WTC11 (cell line): ENCODE results near the gene STAT3. TPM values are rescaled to one million over a fixed set of nuclear protein-coding genes. Genes with fewer than 3 reads are reported as not detected.

Source experiments
- CREB1 ChIP-seq: sonication (generic); formaldehyde crosslinking; IDR thresholded peaks from 2 replicates; pipeline ENCODE4 v1.8.0; 2023; ENCODE audit warnings: mild to moderate bottlenecking, missing genetic modification reagents
- CREM ChIP-seq: sonication (generic); formaldehyde crosslinking; IDR thresholded peaks from 2 replicates; pipeline ENCODE4 v1.8.1; 2022; ENCODE audit warnings: mild to moderate bottlenecking, missing genetic modification reagents, moderate library complexity
- ELF4 ChIP-seq: sonication (generic); formaldehyde crosslinking; IDR thresholded peaks from 2 replicates; pipeline ENCODE4 v1.8.1; 2022; ENCODE audit warnings: low read depth, mild to moderate bottlenecking, moderate library complexity, missing genetic modification reagents
- EMX1 ChIP-seq: fragments of 250-450 bp; sonication (Bioruptor Pico); IDR thresholded peaks from 2 replicates; pipeline ENCODE4 v1.8.0; 2021; ENCODE audit warnings: mild to moderate bottlenecking
- FOXJ3 ChIP-seq: sonication (generic); formaldehyde crosslinking; IDR thresholded peaks from 2 replicates; pipeline ENCODE4 v1.9.0; 2021; ENCODE audit warnings: missing genetic modification reagents, mild to moderate bottlenecking, borderline replicate concordance
- FOXK1 ChIP-seq: sonication (generic); formaldehyde crosslinking; IDR thresholded peaks from 2 replicates; pipeline ENCODE4 v1.8.0; 2022; ENCODE audit warnings: mild to moderate bottlenecking, moderate library complexity, missing genetic modification reagents
- GRHL2 ChIP-seq: fragments of 250-450 bp; sonication (Bioruptor Pico); IDR thresholded peaks from 2 replicates; pipeline ENCODE4 v1.8.0; 2022; ENCODE audit warnings: mild to moderate bottlenecking, moderate library complexity; ENCODE audit not compliant: insufficient replicate concordance, severe bottlenecking
- MXD4 ChIP-seq: fragments of 250-450 bp; sonication (Bioruptor Pico); IDR thresholded peaks from 2 replicates; pipeline ENCODE4 v1.8.0; 2021; ENCODE audit warnings: mild to moderate bottlenecking, moderate library complexity, borderline replicate concordance
- NFE2L1 ChIP-seq: sonication (generic); formaldehyde crosslinking; IDR thresholded peaks from 2 replicates; pipeline ENCODE4 v1.8.1; 2023; ENCODE audit warnings: missing genetic modification reagents
- NFYB ChIP-seq: sonication (generic); formaldehyde crosslinking; conservative IDR thresholded peaks from 2 replicates; pipeline ENCODE4 v1.8.0; 2022; ENCODE audit warnings: low read depth, missing genetic modification reagents
- NR2C2 ChIP-seq: sonication (generic); formaldehyde crosslinking; IDR thresholded peaks from 2 replicates; pipeline ENCODE4 v1.8.0; 2022; ENCODE audit warnings: mild to moderate bottlenecking, missing genetic modification reagents
- OVOL2 ChIP-seq: fragments of 250-450 bp; sonication (Bioruptor Pico); IDR thresholded peaks from 2 replicates; pipeline ENCODE4 v1.9.0; 2021; ENCODE audit warnings: mild to moderate bottlenecking, borderline replicate concordance
- TEAD4 ChIP-seq: sonication (generic); formaldehyde crosslinking; IDR thresholded peaks from 2 replicates; pipeline ENCODE4 v1.8.0; 2022; ENCODE audit warnings: mild to moderate bottlenecking, missing genetic modification reagents
- ZBTB21 ChIP-seq: sonication (generic); formaldehyde crosslinking; IDR thresholded peaks from 2 replicates; pipeline ENCODE4 v1.8.1; 2023; ENCODE audit warnings: mild to moderate bottlenecking, missing genetic modification reagents, borderline replicate concordance
- ZNF121 ChIP-seq: sonication (generic); formaldehyde crosslinking; IDR thresholded peaks from 2 replicates; pipeline ENCODE4 v1.8.0; 2023; ENCODE audit warnings: missing genetic modification reagents
- ZNF138 ChIP-seq: sonication (generic); formaldehyde crosslinking; conservative IDR thresholded peaks from 2 replicates; pipeline ENCODE4 v1.8.1; 2022; ENCODE audit warnings: mild to moderate bottlenecking, moderate library complexity, missing genetic modification reagents
- ZNF219 ChIP-seq: sonication (generic); formaldehyde crosslinking; IDR thresholded peaks from 2 replicates; pipeline ENCODE4 v1.8.0; 2023; ENCODE audit warnings: missing genetic modification reagents, mild to moderate bottlenecking, borderline replicate concordance
- total RNA-seq: library from RNA; stranded (reverse); gene quantifications from 3 replicates; pipeline ENCODE4 v1.2.3, GENCODE V29; 2021
- TF ChIP-seq, protein P1 (sequence below): sonication (generic); formaldehyde crosslinking; IDR thresholded peaks from 2 replicates; pipeline ENCODE4 v1.8.1; 2022; ENCODE audit warnings: mild to moderate bottlenecking, missing genetic modification reagents, moderate library complexity, borderline replicate concordance
- TF ChIP-seq, protein P2 (sequence below): sonication (generic); formaldehyde crosslinking; IDR thresholded peaks from 2 replicates; pipeline ENCODE4 v1.8.0; 2022; ENCODE audit warnings: missing genetic modification reagents
- TF ChIP-seq, protein P3 (sequence below): sonication (generic); formaldehyde crosslinking; IDR thresholded peaks from 2 replicates; pipeline ENCODE4 v1.8.1; 2023; ENCODE audit warnings: mild to moderate bottlenecking, missing genetic modification reagents, moderate library complexity
- TF ChIP-seq, protein P4 (sequence below): sonication (generic); formaldehyde crosslinking; IDR thresholded peaks from 2 replicates; pipeline ENCODE4 v1.8.1; 2023; ENCODE audit warnings: mild to moderate bottlenecking, moderate library complexity, missing genetic modification reagents
- TF ChIP-seq, protein P5 (sequence below): fragments of 250-450 bp; sonication (Bioruptor Pico); conservative IDR thresholded peaks from 2 replicates; pipeline ENCODE4 v1.9.0; 2021; ENCODE audit warnings: mild to moderate bottlenecking
- TF ChIP-seq, protein P6 (sequence below): sonication (generic); formaldehyde crosslinking; IDR thresholded peaks from 2 replicates; pipeline ENCODE4 v1.8.0; 2022; ENCODE audit warnings: mild to moderate bottlenecking, missing genetic modification reagents
- TF ChIP-seq, protein P7 (sequence below): sonication (generic); formaldehyde crosslinking; IDR thresholded peaks from 2 replicates; pipeline ENCODE4 v1.8.1; 2023; ENCODE audit warnings: mild to moderate bottlenecking, missing genetic modification reagents, borderline replicate concordance

Gene STAT3
- total RNA-seq, 1 experiment from 2014 or later = 98.0 TPM

DNA sequence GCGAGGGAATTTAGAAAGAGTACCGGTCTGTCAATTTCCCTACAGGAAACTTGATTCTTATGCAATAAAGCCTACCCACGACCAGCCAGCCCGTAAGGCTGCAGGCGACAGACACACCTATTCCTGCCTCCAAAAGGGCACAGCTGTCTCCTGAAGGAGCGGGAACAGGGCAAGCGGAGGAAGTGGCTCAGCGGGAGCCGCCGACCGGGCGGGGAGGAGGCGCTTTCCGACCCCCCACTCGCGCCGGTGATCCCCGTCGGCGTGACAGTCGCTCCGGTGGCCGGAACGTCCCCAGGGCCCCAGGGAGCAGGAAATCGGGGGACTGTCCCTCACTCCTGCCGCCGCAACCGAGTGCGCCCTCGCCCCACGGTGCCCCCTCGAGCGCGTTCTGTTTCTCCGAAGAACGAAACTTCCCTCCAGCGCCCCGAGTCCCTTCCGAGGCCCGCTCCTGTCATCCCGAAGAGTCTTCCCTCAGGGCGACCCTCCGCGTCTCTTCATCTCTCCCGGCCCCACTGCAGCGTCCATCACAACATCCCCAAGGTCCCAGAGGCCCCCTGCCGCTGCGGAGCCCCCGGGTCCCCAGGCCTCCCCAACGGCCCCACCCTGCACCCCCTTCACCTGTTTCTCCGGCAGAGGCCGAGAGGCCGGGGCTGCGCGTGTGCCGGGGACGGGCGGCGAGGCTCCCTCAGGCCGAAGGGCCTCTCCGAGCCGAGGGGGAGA is 421 bp downstream of the STAT3 start (continued):
- TF ChIP-seq FOXK1 (CRISPR knock-in tag) = no peak
- no peak for TF ChIP-seq OVOL2 (CRISPR knock-in tag)
- no peak for TF ChIP-seq FOXJ3
- no peak for TF ChIP-seq ELF4
- TF ChIP-seq, protein P1, sequence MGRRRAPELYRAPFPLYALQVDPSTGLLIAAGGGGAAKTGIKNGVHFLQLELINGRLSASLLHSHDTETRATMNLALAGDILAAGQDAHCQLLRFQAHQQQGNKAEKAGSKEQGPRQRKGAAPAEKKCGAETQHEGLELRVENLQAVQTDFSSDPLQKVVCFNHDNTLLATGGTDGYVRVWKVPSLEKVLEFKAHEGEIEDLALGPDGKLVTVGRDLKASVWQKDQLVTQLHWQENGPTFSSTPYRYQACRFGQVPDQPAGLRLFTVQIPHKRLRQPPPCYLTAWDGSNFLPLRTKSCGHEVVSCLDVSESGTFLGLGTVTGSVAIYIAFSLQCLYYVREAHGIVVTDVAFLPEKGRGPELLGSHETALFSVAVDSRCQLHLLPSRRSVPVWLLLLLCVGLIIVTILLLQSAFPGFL (CRISPR knock-in tag) = no peak
- no peak for TF ChIP-seq MXD4 (CRISPR knock-in tag)
- TF ChIP-seq ZBTB21 (CRISPR knock-in tag) = no peak
- TF ChIP-seq, protein P2, sequence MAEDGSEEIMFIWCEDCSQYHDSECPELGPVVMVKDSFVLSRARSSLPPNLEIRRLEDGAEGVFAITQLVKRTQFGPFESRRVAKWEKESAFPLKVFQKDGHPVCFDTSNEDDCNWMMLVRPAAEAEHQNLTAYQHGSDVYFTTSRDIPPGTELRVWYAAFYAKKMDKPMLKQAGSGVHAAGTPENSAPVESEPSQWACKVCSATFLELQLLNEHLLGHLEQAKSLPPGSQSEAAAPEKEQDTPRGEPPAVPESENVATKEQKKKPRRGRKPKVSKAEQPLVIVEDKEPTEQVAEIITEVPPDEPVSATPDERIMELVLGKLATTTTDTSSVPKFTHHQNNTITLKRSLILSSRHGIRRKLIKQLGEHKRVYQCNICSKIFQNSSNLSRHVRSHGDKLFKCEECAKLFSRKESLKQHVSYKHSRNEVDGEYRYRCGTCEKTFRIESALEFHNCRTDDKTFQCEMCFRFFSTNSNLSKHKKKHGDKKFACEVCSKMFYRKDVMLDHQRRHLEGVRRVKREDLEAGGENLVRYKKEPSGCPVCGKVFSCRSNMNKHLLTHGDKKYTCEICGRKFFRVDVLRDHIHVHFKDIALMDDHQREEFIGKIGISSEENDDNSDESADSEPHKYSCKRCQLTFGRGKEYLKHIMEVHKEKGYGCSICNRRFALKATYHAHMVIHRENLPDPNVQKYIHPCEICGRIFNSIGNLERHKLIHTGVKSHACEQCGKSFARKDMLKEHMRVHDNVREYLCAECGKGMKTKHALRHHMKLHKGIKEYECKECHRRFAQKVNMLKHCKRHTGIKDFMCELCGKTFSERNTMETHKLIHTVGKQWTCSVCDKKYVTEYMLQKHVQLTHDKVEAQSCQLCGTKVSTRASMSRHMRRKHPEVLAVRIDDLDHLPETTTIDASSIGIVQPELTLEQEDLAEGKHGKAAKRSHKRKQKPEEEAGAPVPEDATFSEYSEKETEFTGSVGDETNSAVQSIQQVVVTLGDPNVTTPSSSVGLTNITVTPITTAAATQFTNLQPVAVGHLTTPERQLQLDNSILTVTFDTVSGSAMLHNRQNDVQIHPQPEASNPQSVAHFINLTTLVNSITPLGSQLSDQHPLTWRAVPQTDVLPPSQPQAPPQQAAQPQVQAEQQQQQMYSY (CRISPR knock-in tag) = no peak
- TF ChIP-seq, protein P3, sequence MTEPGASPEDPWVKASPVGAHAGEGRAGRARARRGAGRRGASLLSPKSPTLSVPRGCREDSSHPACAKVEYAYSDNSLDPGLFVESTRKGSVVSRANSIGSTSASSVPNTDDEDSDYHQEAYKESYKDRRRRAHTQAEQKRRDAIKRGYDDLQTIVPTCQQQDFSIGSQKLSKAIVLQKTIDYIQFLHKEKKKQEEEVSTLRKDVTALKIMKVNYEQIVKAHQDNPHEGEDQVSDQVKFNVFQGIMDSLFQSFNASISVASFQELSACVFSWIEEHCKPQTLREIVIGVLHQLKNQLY (CRISPR knock-in tag) = no peak
- no peak for TF ChIP-seq ZNF121 (CRISPR knock-in tag)
- TF ChIP-seq, protein P4, sequence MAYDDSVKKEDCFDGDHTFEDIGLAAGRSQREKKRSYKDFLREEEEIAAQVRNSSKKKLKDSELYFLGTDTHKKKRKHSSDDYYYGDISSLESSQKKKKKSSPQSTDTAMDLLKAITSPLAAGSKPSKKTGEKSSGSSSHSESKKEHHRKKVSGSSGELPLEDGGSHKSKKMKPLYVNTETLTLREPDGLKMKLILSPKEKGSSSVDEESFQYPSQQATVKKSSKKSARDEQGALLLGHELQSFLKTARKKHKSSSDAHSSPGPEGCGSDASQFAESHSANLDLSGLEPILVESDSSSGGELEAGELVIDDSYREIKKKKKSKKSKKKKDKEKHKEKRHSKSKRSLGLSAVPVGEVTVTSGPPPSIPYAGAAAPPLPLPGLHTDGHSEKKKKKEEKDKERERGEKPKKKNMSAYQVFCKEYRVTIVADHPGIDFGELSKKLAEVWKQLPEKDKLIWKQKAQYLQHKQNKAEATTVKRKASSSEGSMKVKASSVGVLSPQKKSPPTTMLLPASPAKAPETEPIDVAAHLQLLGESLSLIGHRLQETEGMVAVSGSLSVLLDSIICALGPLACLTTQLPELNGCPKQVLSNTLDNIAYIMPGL (CRISPR knock-in tag) = peak; percentile 82
- TF ChIP-seq, protein P5, sequence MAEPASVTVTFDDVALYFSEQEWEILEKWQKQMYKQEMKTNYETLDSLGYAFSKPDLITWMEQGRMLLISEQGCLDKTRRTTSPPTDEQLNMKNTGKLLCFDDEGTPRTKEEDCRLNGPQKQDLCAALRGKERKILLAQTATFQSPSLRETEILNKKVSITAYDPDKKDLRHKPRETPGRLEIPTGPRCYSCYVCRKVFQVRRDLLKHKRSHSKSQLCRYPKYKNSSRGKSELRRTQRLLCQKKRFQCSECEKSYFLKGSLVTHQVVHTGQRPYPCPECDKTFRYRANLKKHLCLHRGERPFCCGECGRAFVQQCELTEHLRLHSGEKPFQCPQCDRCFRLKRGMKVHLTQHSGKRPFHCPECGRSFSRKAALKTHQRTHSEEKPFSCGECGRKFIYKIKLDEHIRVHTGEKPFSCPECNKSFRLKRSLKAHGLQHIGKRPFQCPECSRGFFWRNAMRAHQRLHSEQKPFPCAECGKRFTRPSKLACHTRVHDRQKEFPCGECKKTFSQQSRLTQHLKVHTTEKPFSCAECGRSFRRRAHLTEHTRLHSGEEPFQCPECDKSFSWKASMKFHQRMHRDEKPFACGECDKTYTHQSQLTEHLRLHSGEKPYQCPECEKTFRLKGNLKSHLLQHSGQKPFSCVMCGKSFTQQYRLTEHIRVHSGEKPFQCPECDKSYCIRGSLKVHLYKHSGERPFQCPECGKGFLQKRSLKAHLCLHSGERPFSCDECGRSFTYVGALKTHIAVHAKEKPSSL (CRISPR knock-in tag) = no peak
- no peak for TF ChIP-seq EMX1 (CRISPR knock-in tag)
- TF ChIP-seq, protein P6, sequence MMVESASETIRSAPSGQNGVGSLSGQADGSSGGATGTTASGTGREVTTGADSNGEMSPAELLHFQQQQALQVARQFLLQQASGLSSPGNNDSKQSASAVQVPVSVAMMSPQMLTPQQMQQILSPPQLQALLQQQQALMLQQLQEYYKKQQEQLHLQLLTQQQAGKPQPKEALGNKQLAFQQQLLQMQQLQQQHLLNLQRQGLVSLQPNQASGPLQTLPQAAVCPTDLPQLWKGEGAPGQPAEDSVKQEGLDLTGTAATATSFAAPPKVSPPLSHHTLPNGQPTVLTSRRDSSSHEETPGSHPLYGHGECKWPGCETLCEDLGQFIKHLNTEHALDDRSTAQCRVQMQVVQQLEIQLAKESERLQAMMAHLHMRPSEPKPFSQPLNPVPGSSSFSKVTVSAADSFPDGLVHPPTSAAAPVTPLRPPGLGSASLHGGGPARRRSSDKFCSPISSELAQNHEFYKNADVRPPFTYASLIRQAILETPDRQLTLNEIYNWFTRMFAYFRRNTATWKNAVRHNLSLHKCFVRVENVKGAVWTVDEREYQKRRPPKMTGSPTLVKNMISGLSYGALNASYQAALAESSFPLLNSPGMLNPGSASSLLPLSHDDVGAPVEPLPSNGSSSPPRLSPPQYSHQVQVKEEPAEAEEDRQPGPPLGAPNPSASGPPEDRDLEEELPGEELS (CRISPR knock-in tag) = 0 out of 2 replicates have a peak, but pooled peaks have one; percentile 44
- TF ChIP-seq ZNF219 (CRISPR knock-in tag) = peak; percentile 27; the same call in 1 of the 2 replicates
- TF ChIP-seq TEAD4 (CRISPR knock-in tag) = no peak
- TF ChIP-seq GRHL2 (CRISPR knock-in tag) = no peak
- TF ChIP-seq, protein P7, sequence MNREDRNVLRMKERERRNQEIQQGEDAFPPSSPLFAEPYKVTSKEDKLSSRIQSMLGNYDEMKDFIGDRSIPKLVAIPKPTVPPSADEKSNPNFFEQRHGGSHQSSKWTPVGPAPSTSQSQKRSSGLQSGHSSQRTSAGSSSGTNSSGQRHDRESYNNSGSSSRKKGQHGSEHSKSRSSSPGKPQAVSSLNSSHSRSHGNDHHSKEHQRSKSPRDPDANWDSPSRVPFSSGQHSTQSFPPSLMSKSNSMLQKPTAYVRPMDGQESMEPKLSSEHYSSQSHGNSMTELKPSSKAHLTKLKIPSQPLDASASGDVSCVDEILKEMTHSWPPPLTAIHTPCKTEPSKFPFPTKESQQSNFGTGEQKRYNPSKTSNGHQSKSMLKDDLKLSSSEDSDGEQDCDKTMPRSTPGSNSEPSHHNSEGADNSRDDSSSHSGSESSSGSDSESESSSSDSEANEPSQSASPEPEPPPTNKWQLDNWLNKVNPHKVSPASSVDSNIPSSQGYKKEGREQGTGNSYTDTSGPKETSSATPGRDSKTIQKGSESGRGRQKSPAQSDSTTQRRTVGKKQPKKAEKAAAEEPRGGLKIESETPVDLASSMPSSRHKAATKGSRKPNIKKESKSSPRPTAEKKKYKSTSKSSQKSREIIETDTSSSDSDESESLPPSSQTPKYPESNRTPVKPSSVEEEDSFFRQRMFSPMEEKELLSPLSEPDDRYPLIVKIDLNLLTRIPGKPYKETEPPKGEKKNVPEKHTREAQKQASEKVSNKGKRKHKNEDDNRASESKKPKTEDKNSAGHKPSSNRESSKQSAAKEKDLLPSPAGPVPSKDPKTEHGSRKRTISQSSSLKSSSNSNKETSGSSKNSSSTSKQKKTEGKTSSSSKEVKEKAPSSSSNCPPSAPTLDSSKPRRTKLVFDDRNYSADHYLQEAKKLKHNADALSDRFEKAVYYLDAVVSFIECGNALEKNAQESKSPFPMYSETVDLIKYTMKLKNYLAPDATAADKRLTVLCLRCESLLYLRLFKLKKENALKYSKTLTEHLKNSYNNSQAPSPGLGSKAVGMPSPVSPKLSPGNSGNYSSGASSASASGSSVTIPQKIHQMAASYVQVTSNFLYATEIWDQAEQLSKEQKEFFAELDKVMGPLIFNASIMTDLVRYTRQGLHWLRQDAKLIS (CRISPR knock-in tag) = no peak
- TF ChIP-seq CREB1 (CRISPR knock-in tag) = no peak
- TF ChIP-seq CREM = peak; percentile 70
- TF ChIP-seq NR2C2 (CRISPR knock-in tag) = no peak
- no peak for TF ChIP-seq NFE2L1 (CRISPR knock-in tag)
- TF ChIP-seq ZNF138 = no peak; the same call in 1 of the 2 replicates
- TF ChIP-seq NFYB (CRISPR knock-in tag) = no peak
